Retinal pigment epithelial cell (primary cell): Measurements from ENCODE around the gene ABHD17A.

ENCODE experiments used
- DNase-seq: peaks from one replicate; pipeline ENCODE4 v3.0.0-alpha.2; 2010; ENCODE audit warnings: low read depth
- H3K4me3 ChIP-seq: 2 replicates; pipeline ENCODE4 v1.5.1; 2011; ENCODE audit warnings: mild to moderate bottlenecking, low read length, control low read depth, moderate library complexity
- TF ChIP-seq, protein P1 (sequence below): conservative IDR thresholded peaks from 2 replicates; pipeline ENCODE4 v1.5.1; 2011; ENCODE audit warnings: low read depth, low read length, control low read depth, inconsistent platforms

Gene ABHD17A

DNA sequence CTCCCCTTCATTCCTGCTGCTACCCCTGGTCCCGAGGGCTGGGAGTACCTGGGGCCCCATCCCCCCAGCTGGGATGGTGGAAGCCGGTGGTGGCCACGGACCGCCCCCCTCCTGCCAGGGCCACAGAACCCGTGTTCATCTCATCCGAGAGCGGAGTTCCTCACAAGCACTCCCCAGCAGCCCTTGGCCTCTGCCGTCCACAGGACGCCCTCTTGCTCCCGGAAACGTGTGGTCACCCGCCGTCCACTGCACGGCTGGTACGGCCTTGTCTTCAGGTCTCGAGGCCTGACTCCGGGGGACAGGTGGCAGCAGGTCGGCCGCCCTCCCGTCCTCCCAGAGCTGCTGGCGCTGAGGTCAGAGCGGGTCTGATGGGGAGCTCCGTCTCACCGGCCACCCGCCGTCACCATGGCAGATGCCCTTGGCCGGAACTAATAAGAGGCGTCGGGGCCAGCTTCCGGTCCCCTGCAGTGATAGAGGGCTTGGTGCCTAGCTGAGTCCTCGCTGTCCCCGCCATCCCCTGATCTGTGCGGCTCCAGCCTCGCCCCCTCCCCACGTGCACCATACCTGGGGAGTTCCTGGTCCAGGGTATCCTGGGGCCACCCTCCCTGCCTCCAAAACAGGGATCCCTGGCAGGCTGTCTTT lies 39.1 kb upstream of the ABHD17A start:
- TF ChIP-seq, protein P1, sequence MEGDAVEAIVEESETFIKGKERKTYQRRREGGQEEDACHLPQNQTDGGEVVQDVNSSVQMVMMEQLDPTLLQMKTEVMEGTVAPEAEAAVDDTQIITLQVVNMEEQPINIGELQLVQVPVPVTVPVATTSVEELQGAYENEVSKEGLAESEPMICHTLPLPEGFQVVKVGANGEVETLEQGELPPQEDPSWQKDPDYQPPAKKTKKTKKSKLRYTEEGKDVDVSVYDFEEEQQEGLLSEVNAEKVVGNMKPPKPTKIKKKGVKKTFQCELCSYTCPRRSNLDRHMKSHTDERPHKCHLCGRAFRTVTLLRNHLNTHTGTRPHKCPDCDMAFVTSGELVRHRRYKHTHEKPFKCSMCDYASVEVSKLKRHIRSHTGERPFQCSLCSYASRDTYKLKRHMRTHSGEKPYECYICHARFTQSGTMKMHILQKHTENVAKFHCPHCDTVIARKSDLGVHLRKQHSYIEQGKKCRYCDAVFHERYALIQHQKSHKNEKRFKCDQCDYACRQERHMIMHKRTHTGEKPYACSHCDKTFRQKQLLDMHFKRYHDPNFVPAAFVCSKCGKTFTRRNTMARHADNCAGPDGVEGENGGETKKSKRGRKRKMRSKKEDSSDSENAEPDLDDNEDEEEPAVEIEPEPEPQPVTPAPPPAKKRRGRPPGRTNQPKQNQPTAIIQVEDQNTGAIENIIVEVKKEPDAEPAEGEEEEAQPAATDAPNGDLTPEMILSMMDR, result no peak
- no peak overlapping the region for H3K4me3 ChIP-seq
- DNase-seq, result no peak

DNA sequence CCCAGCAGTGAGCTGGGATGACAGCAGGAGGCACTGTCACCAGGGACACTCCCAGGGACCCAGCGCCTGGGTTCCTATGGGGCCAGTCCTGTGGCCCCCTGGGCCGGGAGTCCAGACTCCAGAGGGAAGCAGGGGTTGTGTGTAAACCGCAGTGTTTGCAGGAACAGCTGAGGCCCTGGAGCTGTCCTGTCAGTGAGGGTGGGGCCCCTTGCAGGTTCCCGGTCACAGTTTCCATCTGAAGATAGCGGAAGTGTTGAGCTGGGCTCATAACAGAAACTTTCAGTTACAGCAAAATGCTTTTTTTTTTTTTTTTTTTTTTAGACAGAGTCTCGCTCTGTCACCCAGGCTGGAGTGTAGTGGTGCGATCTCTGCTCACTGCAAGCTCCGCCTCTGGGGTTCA lies 38.0 kb upstream of the ABHD17A start:
- DNase-seq, result no peak
- TF ChIP-seq, protein P1, result no peak
- H3K4me3 ChIP-seq, result no peak overlapping the region

DNA sequence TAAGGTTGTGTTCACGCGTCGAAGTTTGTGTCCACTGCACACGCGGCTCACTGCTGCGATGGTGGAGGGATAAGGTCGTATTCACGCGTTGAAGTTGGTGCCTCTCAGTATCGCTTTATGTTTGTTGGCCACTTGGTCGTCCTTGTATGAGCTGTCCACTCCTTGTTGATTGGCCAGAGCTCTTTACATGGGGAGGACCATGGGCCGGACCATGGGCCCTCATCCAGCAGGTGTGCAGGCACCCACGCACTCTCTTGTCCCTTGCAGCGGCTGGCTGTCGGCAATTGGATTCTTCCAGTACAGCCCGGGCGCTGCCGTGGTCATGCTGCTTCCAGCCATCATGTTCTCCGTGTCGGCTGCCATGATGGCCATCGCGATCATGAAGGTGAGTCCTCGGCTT lies 37.5 kb upstream of the ABHD17A start:
- TF ChIP-seq, protein P1, result no peak
- H3K4me3 ChIP-seq, result no peak overlapping the region
- no peak for DNase-seq

DNA sequence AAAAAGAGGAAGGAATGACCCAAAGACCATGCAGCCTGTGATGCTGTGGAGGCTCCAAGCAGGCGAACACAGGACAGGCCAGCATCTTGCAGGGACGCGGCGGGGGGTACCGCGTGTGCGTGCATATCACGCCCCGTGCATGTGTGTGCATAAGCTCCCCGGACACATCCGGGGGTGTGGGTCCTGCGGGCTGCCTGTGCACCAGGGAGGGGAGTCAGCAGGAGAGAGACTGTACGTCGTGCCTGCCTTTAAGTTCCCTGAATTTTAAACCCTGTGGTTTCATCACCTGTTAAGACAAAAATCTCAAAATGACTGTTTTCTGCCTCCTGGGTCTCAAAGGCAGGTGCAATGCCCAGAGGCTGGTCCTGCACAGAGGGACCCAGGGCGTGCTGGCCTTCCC lies 36.5 kb upstream of the ABHD17A start:
- H3K4me3 ChIP-seq, result no peak overlapping the region
- TF ChIP-seq, protein P1, result no peak
- no peak for DNase-seq

DNA sequence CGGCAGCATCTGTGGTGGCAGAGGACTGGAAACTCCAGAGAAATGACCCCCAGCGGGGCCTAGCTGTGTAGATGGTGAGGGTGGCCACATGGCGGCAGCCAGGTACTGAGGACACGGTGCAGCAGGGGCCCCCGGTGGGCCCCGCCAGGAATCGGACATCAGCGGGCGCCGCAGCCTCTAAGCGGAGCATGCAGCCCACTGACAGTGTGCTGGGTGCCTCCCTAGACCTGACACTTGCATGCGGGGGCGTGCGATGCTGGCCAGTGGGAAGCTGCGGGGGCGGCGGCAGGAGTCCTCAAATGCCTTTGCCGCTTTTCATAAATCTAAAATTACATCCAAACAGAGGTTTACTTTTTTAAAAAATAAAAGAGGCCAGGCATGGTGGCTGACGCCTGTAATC lies 36.0 kb upstream of the ABHD17A start:
- TF ChIP-seq, protein P1, result no peak
- H3K4me3 ChIP-seq, result no peak overlapping the region
- DNase-seq, result no peak

DNA sequence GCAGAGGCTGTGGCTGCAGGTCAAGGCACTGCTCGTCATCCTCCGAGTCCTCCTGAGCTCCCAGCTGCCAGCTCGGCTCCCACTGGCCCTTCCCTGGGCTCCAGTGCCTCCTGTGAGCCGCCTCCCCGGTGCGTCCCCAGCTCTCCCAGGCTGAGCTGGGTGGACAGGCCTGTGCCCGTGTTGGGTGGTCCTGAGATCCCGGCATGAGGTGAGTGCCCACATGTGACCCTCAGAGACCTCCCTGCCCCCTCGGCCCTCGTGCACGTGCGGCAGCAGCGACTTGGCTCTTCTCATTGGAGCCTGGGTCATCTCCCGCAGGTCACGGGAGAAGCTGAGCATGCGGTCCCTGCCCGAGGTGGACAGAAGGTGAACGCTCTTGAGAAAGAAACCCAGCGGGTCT lies 35.3 kb upstream of the ABHD17A start:
- TF ChIP-seq, protein P1, result no peak
- no peak overlapping the region for H3K4me3 ChIP-seq
- DNase-seq, result no peak

DNA sequence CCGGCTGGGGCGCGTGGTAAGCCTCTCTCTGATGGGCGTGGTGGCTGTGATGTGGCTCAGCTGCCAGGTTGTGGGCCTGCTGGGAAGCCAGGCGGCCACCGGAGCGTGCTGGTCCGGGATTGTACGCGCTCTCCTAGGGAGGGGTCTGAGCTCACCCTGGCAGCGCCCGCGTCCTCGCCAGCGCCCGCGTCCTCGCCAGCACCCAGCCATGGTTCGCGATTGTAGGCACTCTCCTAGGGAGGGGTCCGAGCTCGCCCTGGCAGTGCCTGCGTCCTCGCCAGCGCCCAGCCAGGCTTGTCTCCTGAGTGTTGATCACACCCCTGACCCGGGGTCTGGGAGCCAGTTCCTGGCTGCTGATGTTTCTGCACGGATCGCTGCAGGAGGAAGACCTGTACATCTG lies 33.7 kb upstream of the ABHD17A start:
- TF ChIP-seq, protein P1, result no peak
- no peak overlapping the region for H3K4me3 ChIP-seq
- DNase-seq, result no peak
